HG02973 (cell line): ENCODE data around the gene PHKB.
"Not testable (repeated sequence)": the region's sequence is repeated elsewhere in the genome, so short reads cannot be mapped to it uniquely, and the experiment has no call there.

ENCODE experiments used
- ATAC-seq: cut with Tn5 transposase; IDR thresholded peaks from one replicate; pipeline ENCODE4 v1.9.1; 2021; ENCODE audit warnings: moderate library complexity; ENCODE audit not compliant: unreplicated experiment

The PHKB gene

GRCh38 chr16:47460711-47461597, at the start of gene PHKB, which contains the start of gene ITFG1:
TSS of gene PHKB (plus strand) at chr16:47461331. CDS start at chr16:47461351, 20 bp downstream.
TSS of gene ITFG1 (minus strand) at chr16:47461063. CDS start at chr16:47461045, 18 bp downstream.
- peak; percentile 72 for ATAC-seq

GRCh38 chr16:47413041-47413440, 48.1 kb upstream of the PHKB start:
- ATAC-seq, result no peak

- no peak for ATAC-seq
Measured at GRCh38 chr16:47416869-47417268, 44.3 kb upstream of the PHKB start.

- no peak for ATAC-seq
Measured at GRCh38 chr16:47424846-47425245, 36.3 kb upstream of the PHKB start.

- ATAC-seq, result no peak
Measured at GRCh38 chr16:47426806-47427205, 34.3 kb upstream of the PHKB start.

- no peak for ATAC-seq
Measured at GRCh38 chr16:47431960-47432359, 29.2 kb upstream of the PHKB start.

GRCh38 chr16:47434274-47434673, 26.9 kb upstream of the PHKB start:
- ATAC-seq, result not testable (repeated sequence)

- not testable (repeated sequence) for ATAC-seq
Measured at GRCh38 chr16:47440066-47440465, 21.1 kb upstream of the PHKB start.

- not testable (repeated sequence) for ATAC-seq
Measured at GRCh38 chr16:47442884-47443283, 18.2 kb upstream of the PHKB start.

GRCh38 chr16:47446431-47446830, 14.7 kb upstream of the PHKB start:
- ATAC-seq, result no peak

GRCh38 chr16:47448830-47449575, 12.1 kb upstream of the PHKB start:
- no peak for ATAC-seq

GRCh38 chr16:47449788-47450187, 11.3 kb upstream of the PHKB start:
- no peak for ATAC-seq

- no peak for ATAC-seq
Measured at GRCh38 chr16:47458331-47458730, 2.8 kb upstream of the PHKB start.

- ATAC-seq, result no peak
Measured at GRCh38 chr16:47459603-47460002, 1.5 kb upstream of the PHKB start.

- ATAC-seq, result no peak
Measured at GRCh38 chr16:47460359-47460710, 796 bp upstream of the PHKB start.

GRCh38 chr16:47461598-47462266, 601 bp downstream of the PHKB start:
- ATAC-seq, result no peak

GRCh38 chr16:47463771-47464624, 2.9 kb downstream of the PHKB start:
- ATAC-seq, result no peak

- no peak for ATAC-seq
Measured at GRCh38 chr16:47465919-47466630, 4.9 kb downstream of the PHKB start.

GRCh38 chr16:47467501-47467900, 6.4 kb downstream of the PHKB start:
- ATAC-seq, result no peak
